Liver (tissue), 9 donors: ENCODE data around the gene RETREG1. TPM values are rescaled to one million over a fixed set of nuclear protein-coding genes. Genes with fewer than 3 reads are reported as not detected.

Experiments
- DNase-seq: peaks from one replicate; pipeline ENCODE4 v3.0.0-alpha.2; 2017; ENCODE audit warnings: low spot score
- H3K27ac ChIP-seq, 2 donors: one replicate each; pipeline ENCODE4 v1.7.0; 2013; ENCODE audit warnings: inconsistent platforms in 2 of 2, low read length in 2 of 2, control low read depth in 1 of 2, low read depth in 1 of 2, mild to moderate bottlenecking in 1 of 2
- H3K27me3 ChIP-seq, 4 donors: one replicate each; pipeline versions ENCODE4 v1.6.1 to v1.7.0; 2013; ENCODE audit warnings: low read length in 3 of 4, inconsistent platforms in 1 of 4, mild to moderate bottlenecking in 1 of 4, moderate library complexity in 1 of 4; ENCODE audit not compliant: control insufficient read depth in 4 of 4, insufficient read depth in 4 of 4
- H3K36me3 ChIP-seq, 4 donors: one replicate each; pipeline versions ENCODE4 v1.6.1 to v1.7.0; 2013; ENCODE audit warnings: low read length in 3 of 4, mild to moderate bottlenecking in 3 of 4, low read depth in 1 of 4, moderate library complexity in 1 of 4; ENCODE audit not compliant: control insufficient read depth in 4 of 4, insufficient read depth in 3 of 4
- H3K4me1 ChIP-seq, 4 donors: one replicate each; pipeline versions ENCODE4 v1.6.1 to v1.7.0; 2013; ENCODE audit warnings: low read length in 3 of 4, mild to moderate bottlenecking in 3 of 4, moderate library complexity in 1 of 4; ENCODE audit not compliant: control insufficient read depth in 4 of 4, insufficient read depth in 4 of 4
- H3K4me3 ChIP-seq, 3 donors: one replicate each; pipeline versions ENCODE4 v1.6.1 to v1.7.0; 2013; ENCODE audit warnings: low read length in 3 of 3, control low read depth in 1 of 3, low read depth in 1 of 3, mild to moderate bottlenecking in 1 of 3
- H3K9ac ChIP-seq, 2 donors: one replicate each; pipeline ENCODE4 v1.7.0; 2013; ENCODE audit warnings: low read length in 2 of 2, mild to moderate bottlenecking in 2 of 2, moderate library complexity in 2 of 2, control low read depth in 1 of 2, low read depth in 1 of 2
- H3K9me3 ChIP-seq, 4 donors: one replicate each; pipeline versions ENCODE4 v1.6.1 to v1.7.0; 2013; ENCODE audit warnings: low read length in 3 of 4; ENCODE audit not compliant: control insufficient read depth in 4 of 4
- ATF3 ChIP-seq: IDR thresholded peaks from 2 replicates; pipeline ENCODE4 v1.6.1; 2016; ENCODE audit warnings: antibody characterized with exemption
- EGR1 ChIP-seq, 2 donors: IDR thresholded peaks; 2 replicates each; pipeline ENCODE4 v1.6.1; 2016 to 2018; ENCODE audit warnings: antibody characterized with exemption in 2 of 2, low read depth in 2 of 2
- FOXA1 ChIP-seq: IDR thresholded peaks from 2 replicates; pipeline ENCODE4 v1.6.1; 2016; ENCODE audit warnings: antibody characterized with exemption
- FOXA2 ChIP-seq: IDR thresholded peaks from 2 replicates; pipeline ENCODE4 v1.6.1; 2016; ENCODE audit warnings: antibody characterized with exemption
- GABPA ChIP-seq, 2 donors: IDR thresholded peaks in 1 of 2; conservative IDR thresholded peaks in 1 of 2; 2 replicates each; pipeline ENCODE4 v1.6.1; 2016; ENCODE audit warnings: antibody characterized with exemption in 2 of 2, mild to moderate bottlenecking in 1 of 2, moderate library complexity in 1 of 2
- HNF4A ChIP-seq, 2 donors: conservative IDR thresholded peaks; 2 replicates each; pipeline ENCODE4 v1.6.1; 2016; ENCODE audit warnings: antibody characterized with exemption in 2 of 2, mild to moderate bottlenecking in 2 of 2
- HNF4G ChIP-seq: IDR thresholded peaks from 2 replicates; pipeline ENCODE4 v1.6.1; 2016; ENCODE audit warnings: antibody characterized with exemption
- JUND ChIP-seq, 2 donors: IDR thresholded peaks; 2 replicates each; pipeline ENCODE4 v1.6.1; 2016; ENCODE audit warnings: antibody characterized with exemption in 2 of 2
- NR2F2 ChIP-seq: IDR thresholded peaks from 2 replicates; pipeline ENCODE4 v1.6.1; 2016; ENCODE audit warnings: antibody characterized with exemption
- RAD21 ChIP-seq, 2 donors: IDR thresholded peaks; 2 replicates each; pipeline ENCODE4 v1.6.1; 2016; ENCODE audit warnings: antibody characterized with exemption in 2 of 2, mild to moderate bottlenecking in 2 of 2
- REST ChIP-seq: IDR thresholded peaks from 2 replicates; pipeline ENCODE4 v1.6.1; 2016; ENCODE audit warnings: antibody characterized with exemption, mild to moderate bottlenecking
- RXRA ChIP-seq, 2 donors: IDR thresholded peaks; 2 replicates each; pipeline ENCODE4 v1.6.1; 2017 to 2018; ENCODE audit warnings: antibody characterized with exemption in 2 of 2, mild to moderate bottlenecking in 1 of 2
- SP1 ChIP-seq: IDR thresholded peaks from 2 replicates; pipeline ENCODE4 v1.6.1; 2018; ENCODE audit warnings: antibody characterized with exemption, mild to moderate bottlenecking
- TAF1 ChIP-seq: conservative IDR thresholded peaks from 2 replicates; pipeline ENCODE4 v1.6.1; 2016; ENCODE audit warnings: antibody characterized with exemption, mild to moderate bottlenecking
- YY1 ChIP-seq: IDR thresholded peaks from 2 replicates; pipeline ENCODE4 v1.6.1; 2016; ENCODE audit warnings: antibody characterized with exemption, mild to moderate bottlenecking
- ZBTB33 ChIP-seq: IDR thresholded peaks from 2 replicates; pipeline ENCODE4 v1.6.1; 2016; ENCODE audit warnings: antibody characterized with exemption
- WGBS: extraction: QIAGEN DNeasy Blood & Tissue Kit; methylation state at CpG from one replicate; pipeline ENCODE4 v1.1.7; 2013; 5-methylcytosine and 5-hydroxymethylcytosine counted together
- polyA plus RNA-seq, 2 donors: library from polyadenylated mRNA; stranded (reverse) in 1 of 2; unstranded in 1 of 2; fragments of 200-250 nt in 1 of 2; fragments of >200 nt in 1 of 2; fragmentation: Nextera tagmentation in 1 of 2; extraction: Ambion mirVana in 1 of 2; gene quantifications; one replicate each; pipeline versions ENCODE4 v1.2.1 to v1.2.3, GENCODE V29; 2013 to 2015
- total RNA-seq, 2 donors: library from RNA; depleted of rRNA; stranded (reverse); fragments of >200 nt; gene quantifications; one replicate each; pipeline ENCODE4 v1.2.3, GENCODE V29; 2014
- TF ChIP-seq, protein P1 (sequence below): fragments of 150-350 bp; IDR thresholded peaks from 2 replicates; pipeline ENCODE4 v1.5.1; 2017; ENCODE audit warnings: improper control_type of control experiment, low read depth, low read length; ENCODE audit not compliant: missing input control
- TF ChIP-seq, protein P2 (sequence below): IDR thresholded peaks from 2 replicates; pipeline ENCODE4 v1.6.1; 2016; ENCODE audit warnings: antibody characterized with exemption
- donor health status: healthy.
- donor health status: healthy.
- donor health status: healthy.
- donor health status: healthy.
- donor health status: healthy.

Gene RETREG1
- total and polyA plus RNA-seq, 4 donors: 0.70 to 28.1 (median 4.2) TPM

GRCh38 chr5:16595881-16596580 is 20.8 kb downstream of the RETREG1 start:
- no peak for TF ChIP-seq TAF1
- TF ChIP-seq ATF3: no peak
- TF ChIP-seq NR2F2: no peak
- TF ChIP-seq ZBTB33: no peak
- TF ChIP-seq FOXA1: no peak
- TF ChIP-seq HNF4A (conservative IDR thresholded peaks at IDR 0.05): no peak
- TF ChIP-seq, protein P1, sequence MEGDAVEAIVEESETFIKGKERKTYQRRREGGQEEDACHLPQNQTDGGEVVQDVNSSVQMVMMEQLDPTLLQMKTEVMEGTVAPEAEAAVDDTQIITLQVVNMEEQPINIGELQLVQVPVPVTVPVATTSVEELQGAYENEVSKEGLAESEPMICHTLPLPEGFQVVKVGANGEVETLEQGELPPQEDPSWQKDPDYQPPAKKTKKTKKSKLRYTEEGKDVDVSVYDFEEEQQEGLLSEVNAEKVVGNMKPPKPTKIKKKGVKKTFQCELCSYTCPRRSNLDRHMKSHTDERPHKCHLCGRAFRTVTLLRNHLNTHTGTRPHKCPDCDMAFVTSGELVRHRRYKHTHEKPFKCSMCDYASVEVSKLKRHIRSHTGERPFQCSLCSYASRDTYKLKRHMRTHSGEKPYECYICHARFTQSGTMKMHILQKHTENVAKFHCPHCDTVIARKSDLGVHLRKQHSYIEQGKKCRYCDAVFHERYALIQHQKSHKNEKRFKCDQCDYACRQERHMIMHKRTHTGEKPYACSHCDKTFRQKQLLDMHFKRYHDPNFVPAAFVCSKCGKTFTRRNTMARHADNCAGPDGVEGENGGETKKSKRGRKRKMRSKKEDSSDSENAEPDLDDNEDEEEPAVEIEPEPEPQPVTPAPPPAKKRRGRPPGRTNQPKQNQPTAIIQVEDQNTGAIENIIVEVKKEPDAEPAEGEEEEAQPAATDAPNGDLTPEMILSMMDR: no peak
- TF ChIP-seq, protein P2, sequence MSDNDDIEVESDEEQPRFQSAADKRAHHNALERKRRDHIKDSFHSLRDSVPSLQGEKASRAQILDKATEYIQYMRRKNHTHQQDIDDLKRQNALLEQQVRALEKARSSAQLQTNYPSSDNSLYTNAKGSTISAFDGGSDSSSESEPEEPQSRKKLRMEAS: no peak
- TF ChIP-seq SP1: no peak
- no peak for TF ChIP-seq EGR1 (IDR thresholded peaks at IDR 0.05; ENCODE audit: low read depth in 2 of 2)
- TF ChIP-seq HNF4G: no peak
- TF ChIP-seq YY1: no peak
- TF ChIP-seq RAD21 (IDR thresholded peaks at IDR 0.05): no peak
- TF ChIP-seq FOXA2: no peak
- no peak for TF ChIP-seq REST
- no peak for TF ChIP-seq JUND (IDR thresholded peaks at IDR 0.05)
- no peak for TF ChIP-seq RXRA (IDR thresholded peaks at IDR 0.05)
- no peak for TF ChIP-seq GABPA (IDR thresholded peaks at IDR 0.05 in 1 of 2, conservative IDR thresholded peaks at IDR 0.05 in 1 of 2)
- Histone ChIP-seq H3K4me3 (no peak overlapping the region), H3K4me1 (peaks cover 0 to 4% (median 1%) of the 10 kb centered on the region in 4 donors), H3K27ac (no peak overlapping the region), H3K9ac (no peak overlapping the region), H3K27me3 (no peaks in the 10 kb centered on the region), H3K36me3 (no peaks in the 10 kb centered on the region), H3K9me3 (no peaks in the 10 kb centered on the region)
- DNase-seq: no peak
- 89% methylated on average over 6 of the region's 6 CpGs for WGBS
